Measurements from ENCODE around the gene PIP4K2A. TPM values are rescaled to one million over a fixed set of nuclear protein-coding genes. Genes with fewer than 3 reads are reported as not detected.

PIP4K2A gene
- total and polyA plus RNA-seq, 2 of the 8 experiments (the other 6 are each of a cell fraction or from before 2014, with no cell fraction given): 19.0 to 60.9 TPM

DNA sequence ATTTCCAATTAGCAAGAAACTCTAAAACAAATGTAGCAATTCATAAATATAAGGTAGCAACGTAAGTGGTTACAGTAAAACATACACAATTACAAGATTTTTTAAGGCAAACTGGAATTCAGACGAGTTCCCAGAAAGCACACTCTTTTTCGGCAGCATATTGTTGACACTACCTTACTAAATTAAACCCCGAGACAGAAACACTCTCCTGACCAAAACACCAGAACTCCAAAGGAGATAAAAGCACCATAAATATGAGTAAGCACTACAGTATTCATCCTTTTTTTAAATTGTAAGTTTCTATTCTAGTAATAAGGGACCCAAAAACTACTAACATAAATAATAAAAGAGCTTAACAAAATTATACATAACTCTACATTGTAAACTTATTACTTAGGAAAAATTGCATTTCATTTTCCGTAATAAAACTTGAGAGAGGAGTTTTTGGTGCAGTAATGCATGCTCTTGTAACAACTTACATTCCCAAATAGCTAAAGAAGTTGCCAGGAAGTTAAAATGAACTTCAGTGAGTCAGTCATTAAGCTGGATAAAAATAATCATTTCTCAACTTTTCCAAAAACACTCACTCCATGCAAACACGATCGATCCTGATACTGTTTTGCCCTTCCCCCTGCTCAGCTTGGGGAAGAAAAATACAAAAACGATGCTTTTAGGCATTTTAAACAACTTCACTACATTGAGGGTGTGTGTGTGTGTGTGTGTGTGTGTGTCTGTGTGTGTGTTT is 2.0 kb downstream of the PIP4K2A start:
- peaks cover 30 to 61% of the 10 kb centered on the region in 2 experiments for H3K79me2 ChIP-seq (ENCODE audit: control insufficient read depth in 1 of 2, insufficient read depth in 2 of 2, low read length in 2 of 2)
- POLR2A ChIA-PET (ENCODE audit: partially characterized antibody): interaction anchor here (0.6 to 0.9 kb wide), 4 partner anchors 8 to 335 kb away, joined by 3 read pairs; no protein-coding TSS in a partner anchor
- TF ChIP-seq YY1 (IDR thresholded peaks at IDR 0.05; ENCODE audit: low read depth, low read length) (no peak), BRCA1 (IDR thresholded peaks at IDR 0.05; ENCODE audit: low read depth, low read length) (no peak), CBX8 (IDR thresholded peaks at IDR 0.05; ENCODE audit: borderline replicate concordance, low read depth, low read length) (no peak), SP2 (IDR thresholded peaks at IDR 0.05; ENCODE audit: low read length) (no peak), CBX5 (IDR thresholded peaks at IDR 0.05; ENCODE audit: low read depth, low read length) (no peak), RFX5 (IDR thresholded peaks at IDR 0.05; ENCODE audit: borderline replicate concordance, low read depth, low read length) (no peak), BACH1 (IDR thresholded peaks at IDR 0.05; ENCODE audit: low read length) (no peak)
- TF ChIP-seq, protein P1, sequence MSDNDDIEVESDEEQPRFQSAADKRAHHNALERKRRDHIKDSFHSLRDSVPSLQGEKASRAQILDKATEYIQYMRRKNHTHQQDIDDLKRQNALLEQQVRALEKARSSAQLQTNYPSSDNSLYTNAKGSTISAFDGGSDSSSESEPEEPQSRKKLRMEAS (IDR thresholded peaks at IDR 0.05): no peak
- TF ChIP-seq, protein P2, sequence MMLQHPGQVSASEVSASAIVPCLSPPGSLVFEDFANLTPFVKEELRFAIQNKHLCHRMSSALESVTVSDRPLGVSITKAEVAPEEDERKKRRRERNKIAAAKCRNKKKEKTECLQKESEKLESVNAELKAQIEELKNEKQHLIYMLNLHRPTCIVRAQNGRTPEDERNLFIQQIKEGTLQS (IDR thresholded peaks at IDR 0.05; ENCODE audit: insufficient read depth, low read depth, low read length): no peak

More for the DNA sequence above, 2.0 kb downstream of the PIP4K2A start:
- Histone ChIP-seq H3K79me1 (ENCODE audit: low read depth, low read length) (peaks cover 6% of the 10 kb centered on the region), H4K20me1 (replicated peaks in 1 of 2; ENCODE audit: control insufficient read depth in 1 of 2, insufficient read depth in 2 of 2, low read length in 2 of 2) (peaks cover 10% of the 10 kb centered on the region in 2 experiments), H3K9me3 (ENCODE audit: insufficient read depth in 2 of 2, low read depth in 1 of 2, low read length in 1 of 2) (no peaks in the 10 kb centered on the region), H2AFZ (ENCODE audit: low read length) (no peak overlapping the region), H3K4me2 (ENCODE audit: insufficient read depth in 1 of 2, low read depth in 2 of 2, low read length in 2 of 2) (peak overlapping the region; percentile 91 to 94), H2BK12ac (ENCODE audit: low read depth, low read length) (no peak overlapping the region), H4K5ac (ENCODE audit: insufficient read length, low read depth, low read length) (no peak overlapping the region), H2BK20ac (ENCODE audit: low read length) (no peak overlapping the region), H2BK15ac (ENCODE audit: low read length) (no peak overlapping the region), H3K9ac (replicated peaks in 1 of 4; ENCODE audit: extremely low read depth in 1 of 4, low read depth in 3 of 4, low read length in 3 of 4) (0 out of 7 replicates have a peak overlapping the region, but pooled peaks of 3 of the 4 experiments have one; percentile 5 to 40 (median 25)), H3K56ac (replicated peaks; ENCODE audit: insufficient read length, low read depth, low read length) (no peak overlapping the region), H3K14ac (ENCODE audit: insufficient read length) (no peak overlapping the region), H3K23me2 (ENCODE audit: low read depth, low read length) (peaks cover 11% of the 10 kb centered on the region; the same call in 1 of the 2 replicates), H3K4me3 (ENCODE audit: extremely low read depth in 1 of 4, insufficient read depth in 2 of 4, low read depth in 3 of 4, low read length in 4 of 4) (peak overlapping the region; percentile 52 to 89 (median 85)), H3K18ac (ENCODE audit: extremely low read depth, low read length) (no peak overlapping the region), H2BK5ac (ENCODE audit: low read depth, low read length) (no peak overlapping the region), H3K36me3 (ENCODE audit: control insufficient read depth in 2 of 4, insufficient read depth in 4 of 4, low read length in 3 of 4) (no peaks in the 10 kb centered on the region), H3K27ac (ENCODE audit: low read depth, low read length) (no peak overlapping the region), H4K91ac (replicated peaks; ENCODE audit: insufficient read length, low read length) (no peak overlapping the region), H3K4ac (replicated peaks; ENCODE audit: insufficient read length, low read depth, low read length) (no peak overlapping the region), H3K23ac (ENCODE audit: insufficient read length) (no peak overlapping the region), H3K27me3 (replicated peaks in 1 of 4; ENCODE audit: control insufficient read depth in 3 of 4, extremely low read depth in 1 of 4, insufficient read depth in 3 of 4, low read length in 3 of 4) (peaks cover 0 to 9% (median 7%) of the 10 kb centered on the region in 4 experiments; a peak in 5 of 7 replicates), H2BK120ac (replicated peaks; ENCODE audit: low read depth, low read length) (no peak overlapping the region), H2AK5ac (ENCODE audit: low read depth, low read length) (no peak overlapping the region), H4K8ac (ENCODE audit: extremely low read depth, insufficient read depth, low read length) (no peak overlapping the region), H3K4me1 (replicated peaks in 1 of 4; ENCODE audit: control insufficient read depth in 3 of 4, insufficient read depth in 4 of 4, low read length in 3 of 4) (peaks cover 0 to 10% (median 2%) of the 10 kb centered on the region in 4 experiments; a peak in 3 of 7 replicates)
- CTCF ChIA-PET (ENCODE audit: partially characterized antibody): interaction anchor here (0.8 kb wide), 1 partner anchor 55 kb away, joined by 3 read pairs; no protein-coding TSS in a partner anchor
- no peak for FAIRE-seq
- 58% methylated on average over 8 of the region's 8 CpGs; no CpG with 5 or more reads in 1 of the 2 experiments for WGBS, 2 experiments (ENCODE audit: extremely low coverage in 1 of 2, insufficient coverage in 1 of 2, insufficient read length in 1 of 2, insufficient replicate concordance in 2 of 2, low coverage in 1 of 2, low lambda C conversion rate in 2 of 2, missing lambda C conversion rate in 1 of 2)
- DNase-seq (ENCODE audit: low read depth in 1 of 2, low spot score in 2 of 2): no peak

Measured in H1 (cell line).